ENCODE results near the gene BBS5.
A peak's percentile ranks its signal among the peaks of the same experiment; 100 is the strongest.
"Not testable (repeated sequence)": the region's sequence is repeated elsewhere in the genome, so short reads cannot be mapped to it uniquely, and the experiment has no call there.

Gene BBS5

GRCh38 chr2:169479257-169480078 is at the start of gene BBS5:
BBS5 (plus strand) TSS chr2:169479494; CDS start chr2:169479554, 60 bp downstream.
- DNase-seq (ENCODE audit: low read depth), result peak; percentile 59

GRCh38 chr2:169431772-169432171 is 47.5 kb upstream of the BBS5 start:
- DNase-seq (ENCODE audit: low read depth), result not testable (repeated sequence)

- not testable (repeated sequence) for DNase-seq (ENCODE audit: low read depth)
Observed at GRCh38 chr2:169434236-169434635, 45.1 kb upstream of the BBS5 start.

- no peak for DNase-seq (ENCODE audit: low read depth)
Observed at GRCh38 chr2:169438466-169439072, 40.7 kb upstream of the BBS5 start.

DNA sequence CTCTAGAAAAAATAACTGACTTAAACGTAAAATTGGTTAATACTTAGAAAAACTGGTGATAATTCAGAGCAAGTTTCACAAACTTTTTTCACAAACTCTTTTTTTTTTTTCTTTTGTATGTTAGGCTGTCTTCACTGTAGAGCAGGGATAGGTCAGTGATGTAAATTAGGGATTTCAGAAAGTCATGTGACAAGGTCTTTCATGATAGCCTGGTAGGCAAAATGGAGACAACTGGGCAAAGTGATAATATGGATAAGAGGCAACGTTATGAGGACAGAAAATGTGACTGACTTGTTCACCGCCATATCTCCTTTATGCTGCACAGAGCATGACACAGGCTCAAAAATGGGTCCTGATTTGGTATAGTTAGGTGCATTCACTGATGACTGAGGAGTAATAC is 39.4 kb upstream of the BBS5 start:
- DNase-seq (ENCODE audit: low read depth), result no peak

DNA sequence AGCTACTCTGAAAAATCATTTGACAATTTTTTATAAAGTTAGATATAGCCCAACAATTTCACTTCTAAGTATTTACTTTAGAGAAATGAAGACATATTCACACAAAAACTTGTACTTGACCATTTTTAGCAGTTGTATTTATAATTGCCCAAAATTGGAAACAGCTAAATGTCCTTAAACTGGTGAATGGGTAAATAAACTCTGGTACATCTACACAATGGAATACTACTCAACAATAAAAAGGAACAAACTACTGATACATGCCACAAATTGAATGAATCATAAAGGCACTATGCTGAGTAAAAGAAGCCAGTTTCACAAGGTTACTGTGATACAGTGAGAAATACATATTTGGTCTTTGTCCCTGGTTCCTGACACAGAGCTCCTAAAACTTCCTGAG is 32.8 kb upstream of the BBS5 start:
- no peak for DNase-seq (ENCODE audit: low read depth)

- DNase-seq (ENCODE audit: low read depth), result no peak
Observed at GRCh38 chr2:169448316-169448715, 31.0 kb upstream of the BBS5 start.

DNA sequence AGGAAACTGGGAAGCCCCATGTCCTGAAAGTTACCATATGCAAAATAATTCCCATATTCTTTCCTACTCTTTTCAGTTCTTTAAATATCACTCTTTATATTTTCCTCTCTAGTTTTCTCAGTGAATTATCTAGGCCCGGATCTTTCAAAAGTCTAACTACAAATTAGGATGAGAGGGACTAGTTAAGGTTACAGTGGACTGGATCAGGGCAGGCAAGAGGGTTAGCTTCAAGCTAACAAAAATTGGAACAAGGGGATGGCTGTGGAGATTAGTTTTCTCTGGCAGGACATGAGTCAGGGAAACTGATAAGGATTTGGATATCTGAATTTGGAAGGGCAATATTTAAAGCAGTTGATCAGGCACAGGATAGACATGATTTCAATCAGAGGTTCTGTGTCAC is 30.4 kb upstream of the BBS5 start:
- no peak for DNase-seq (ENCODE audit: low read depth)

DNA sequence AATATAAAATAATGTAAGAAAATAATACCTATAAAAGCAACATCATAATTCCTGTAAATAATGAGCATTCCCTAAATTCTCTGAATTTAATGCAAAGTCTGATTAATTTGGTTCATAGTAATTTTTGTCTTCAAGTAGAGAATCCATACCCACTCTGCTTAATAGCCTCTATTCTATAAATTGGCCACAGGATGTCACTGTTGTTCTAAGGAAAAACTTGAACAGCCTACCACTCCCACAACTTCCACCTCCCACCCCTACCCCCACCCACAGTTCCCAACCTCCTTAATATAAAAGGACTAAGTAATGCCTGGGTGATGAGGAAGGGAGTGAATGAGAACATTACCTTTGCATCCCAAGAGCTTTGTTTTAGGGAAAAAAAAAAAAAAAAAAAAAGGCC is 27.2 kb upstream of the BBS5 start:
- no peak for DNase-seq (ENCODE audit: low read depth)

- DNase-seq (ENCODE audit: low read depth), result not testable (repeated sequence)
Observed at GRCh38 chr2:169453044-169453443, 26.2 kb upstream of the BBS5 start.

- no peak for DNase-seq (ENCODE audit: low read depth)
Observed at GRCh38 chr2:169461143-169461542, 18.2 kb upstream of the BBS5 start.

GRCh38 chr2:169462896-169463695 is 16.2 kb upstream of the BBS5 start:
- DNase-seq (ENCODE audit: low read depth), result no peak

- no peak for DNase-seq (ENCODE audit: low read depth)
Observed at GRCh38 chr2:169464466-169464865, 14.8 kb upstream of the BBS5 start.

- DNase-seq (ENCODE audit: low read depth), result no peak
Observed at GRCh38 chr2:169464882-169465281, 14.4 kb upstream of the BBS5 start.

DNA sequence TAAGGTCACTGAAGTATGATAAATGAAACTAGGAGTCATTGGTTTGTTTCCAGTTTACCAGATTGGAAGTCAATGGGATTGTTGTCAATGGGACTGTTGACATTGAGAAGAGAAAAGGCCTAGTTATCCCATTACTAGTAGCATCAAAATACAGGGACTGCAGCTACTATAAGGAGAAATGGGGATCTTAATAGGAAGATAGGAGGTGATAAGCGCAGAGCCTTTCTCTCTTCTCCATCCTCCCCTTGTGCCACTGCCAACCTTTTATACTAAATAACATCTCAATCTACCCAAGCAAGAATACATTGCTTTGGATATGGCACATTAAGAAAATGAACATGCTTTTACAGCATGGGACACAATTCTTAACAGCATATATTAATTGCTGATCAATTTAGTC is 10.5 kb upstream of the BBS5 start:
- no peak for DNase-seq (ENCODE audit: low read depth)

DNA sequence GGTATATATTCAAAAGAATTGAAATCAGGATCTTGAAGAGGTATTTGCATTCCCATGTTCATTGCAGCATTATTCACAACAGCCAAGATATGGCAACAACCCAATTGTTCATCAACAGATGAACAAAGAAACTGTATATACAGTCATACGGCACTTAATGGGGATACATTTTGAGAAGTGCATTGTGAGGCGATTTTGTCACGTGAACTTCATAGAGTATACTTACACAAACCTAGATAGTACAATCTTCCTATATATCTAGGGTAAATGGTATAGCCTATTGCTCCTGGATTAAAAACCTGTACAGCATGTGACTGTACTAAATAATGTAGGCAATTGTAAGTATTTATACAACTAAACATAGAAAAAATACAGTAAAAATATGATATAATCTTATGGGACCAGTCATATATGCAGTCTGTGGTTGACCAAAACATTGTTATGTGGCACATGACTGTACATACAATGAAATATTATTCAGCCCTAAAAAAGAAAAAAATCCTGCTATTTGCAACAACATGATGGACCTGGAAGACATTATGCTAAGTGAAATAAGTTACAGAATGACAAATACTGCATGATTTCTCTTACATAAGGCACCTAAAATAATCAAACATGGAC is 9.2 kb upstream of the BBS5 start:
- no peak for DNase-seq (ENCODE audit: low read depth)

DNA sequence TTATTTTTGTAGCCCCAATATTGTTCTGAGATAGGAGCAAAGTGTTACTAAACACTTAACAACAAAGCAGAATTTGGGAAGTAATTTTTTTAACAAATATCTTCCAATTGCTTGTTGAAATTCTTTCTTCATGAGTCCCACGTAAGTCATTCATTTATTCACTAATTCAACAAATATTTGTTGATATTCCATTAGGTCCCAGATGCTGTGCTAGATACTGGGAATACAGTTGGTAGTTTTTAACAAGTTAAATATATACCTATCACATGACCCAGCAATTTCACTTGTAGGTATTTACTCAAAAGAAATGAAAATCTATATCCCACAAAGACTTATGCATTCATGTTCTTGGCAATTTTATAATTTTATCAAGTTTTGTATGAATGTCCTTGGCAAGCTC is 7.0 kb upstream of the BBS5 start:
- DNase-seq (ENCODE audit: low read depth), result no peak

- DNase-seq (ENCODE audit: low read depth), result no peak
Observed at GRCh38 chr2:169476459-169476858, 2.8 kb upstream of the BBS5 start.

- DNase-seq (ENCODE audit: low read depth), result no peak
Observed at GRCh38 chr2:169478339-169478738, 955 bp upstream of the BBS5 start.

- no peak for DNase-seq (ENCODE audit: low read depth)
Observed at GRCh38 chr2:169478745-169479256, 493 bp upstream of the BBS5 start.

- no peak for DNase-seq (ENCODE audit: low read depth)
Observed at GRCh38 chr2:169480079-169480465, 778 bp downstream of the BBS5 start.

DNA sequence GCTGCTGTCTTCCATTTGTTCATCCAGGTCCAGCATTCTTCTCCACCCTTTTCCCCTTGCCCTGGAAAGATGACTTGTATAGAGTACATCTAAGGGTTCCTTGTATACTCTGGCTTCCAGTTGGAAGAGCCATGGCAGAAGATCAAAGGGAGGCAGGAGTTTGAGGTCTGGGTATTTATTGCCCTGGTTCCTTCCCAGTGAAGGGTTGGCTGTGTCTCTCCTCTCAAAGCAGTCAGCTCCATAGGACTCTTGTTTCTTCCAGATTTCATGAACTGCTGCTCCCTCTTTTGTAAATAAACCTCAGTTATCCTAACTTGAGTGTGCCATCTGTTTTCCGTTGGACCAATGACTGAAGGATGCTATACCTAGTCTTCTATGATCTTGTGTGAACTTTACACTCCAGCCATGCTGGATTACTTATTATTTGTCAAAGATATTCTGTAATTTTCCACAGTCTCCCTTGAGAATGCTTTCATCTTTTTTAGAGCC is 6.4 kb downstream of the BBS5 start:
- no peak for DNase-seq (ENCODE audit: low read depth)

Data from activated T-cell treated with anti-CD3 and anti-CD28 coated beads for 1 hour (primary cell).